ENCODE results near the gene PRELP. TPM values are rescaled to one million over a fixed set of nuclear protein-coding genes. Genes with fewer than 3 reads are reported as not detected.

Gene PRELP
- total and polyA plus RNA-seq, 4 donors, result 0.09 to 5.8 (median 3.6) TPM

DNA sequence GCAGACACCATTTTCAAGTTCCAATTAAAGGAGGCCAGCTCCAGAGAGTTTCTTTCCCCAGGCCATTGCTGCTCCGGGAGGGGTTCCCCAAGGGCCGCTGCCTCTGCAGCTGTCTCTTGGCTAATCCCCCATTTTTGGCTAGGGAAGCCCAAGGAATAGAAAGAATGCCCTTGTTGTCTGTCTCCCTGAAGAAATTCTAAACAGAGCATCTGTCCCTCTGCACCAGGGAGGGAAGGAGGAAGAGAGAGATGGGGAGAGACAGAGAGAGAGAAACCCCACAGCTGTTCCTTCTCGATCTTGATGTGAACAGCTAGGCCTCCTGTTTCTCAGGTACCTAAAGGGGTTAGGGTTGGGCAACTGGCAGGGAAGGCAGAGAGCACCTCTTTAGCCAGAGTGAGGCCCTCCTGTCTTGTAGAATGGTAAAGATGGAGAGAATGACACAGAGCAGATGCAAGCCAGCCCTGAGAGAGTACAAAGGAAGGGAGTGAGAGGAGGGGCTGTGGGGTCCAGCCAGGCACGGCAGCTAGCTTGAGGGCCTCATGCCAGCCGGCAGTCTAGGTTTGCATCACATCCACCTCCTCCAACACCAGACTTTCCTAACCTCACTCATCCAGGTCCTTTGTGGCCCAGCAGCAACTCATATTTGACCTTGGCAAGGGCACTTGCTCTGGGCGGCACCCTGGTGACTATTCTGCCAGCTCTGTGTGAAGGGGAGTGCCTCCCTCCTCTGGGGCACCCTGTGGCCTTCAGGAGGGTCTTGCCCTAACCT lies 31.4 kb downstream of the PRELP start:
- no peak overlapping the region for H3K9ac ChIP-seq (ENCODE audit: low read depth in 1 of 2, low read length in 2 of 2)
- H3K27me3 ChIP-seq (ENCODE audit: control insufficient read depth in 4 of 4, insufficient read depth in 4 of 4, low read length in 3 of 4), result no peaks in the 10 kb centered on the region
- DNase-seq (ENCODE audit: low spot score), result no peak
- WGBS, result 86% methylated on average over 6 of the region's 6 CpGs
- H3K36me3 ChIP-seq (ENCODE audit: control insufficient read depth in 4 of 4, insufficient read depth in 3 of 4, low read depth in 1 of 4, low read length in 3 of 4), result no peaks in the 10 kb centered on the region
- H3K4me3 ChIP-seq (ENCODE audit: low read depth in 1 of 3, low read length in 3 of 3), result no peak overlapping the region
- no peak overlapping the region for H3K27ac ChIP-seq (ENCODE audit: low read depth in 1 of 2, low read length in 2 of 2)
- H3K9me3 ChIP-seq (ENCODE audit: control insufficient read depth in 4 of 4, low read length in 3 of 4), result no peaks in the 10 kb centered on the region
- peaks cover 0 to 3% (median 0%) of the 10 kb centered on the region in 4 donors for H3K4me1 ChIP-seq (ENCODE audit: control insufficient read depth in 4 of 4, insufficient read depth in 4 of 4, low read length in 3 of 4)
- TF ChIP-seq HNF4A (conservative IDR thresholded peaks at IDR 0.05) (no peak), RAD21 (IDR thresholded peaks at IDR 0.05) (no peak), NR2F2 (IDR thresholded peaks at IDR 0.05) (no peak), YY1 (IDR thresholded peaks at IDR 0.05) (no peak), TAF1 (conservative IDR thresholded peaks at IDR 0.05) (no peak), GABPA (IDR thresholded peaks at IDR 0.05 in 1 of 2, conservative IDR thresholded peaks at IDR 0.05 in 1 of 2) (no peak), SP1 (IDR thresholded peaks at IDR 0.05) (no peak), FOXA2 (IDR thresholded peaks at IDR 0.05) (no peak), ATF3 (IDR thresholded peaks at IDR 0.05) (no peak), EGR1 (IDR thresholded peaks at IDR 0.05; ENCODE audit: low read depth in 2 of 2) (no peak), RXRA (IDR thresholded peaks at IDR 0.05) (no peak)
- TF ChIP-seq, protein P1, sequence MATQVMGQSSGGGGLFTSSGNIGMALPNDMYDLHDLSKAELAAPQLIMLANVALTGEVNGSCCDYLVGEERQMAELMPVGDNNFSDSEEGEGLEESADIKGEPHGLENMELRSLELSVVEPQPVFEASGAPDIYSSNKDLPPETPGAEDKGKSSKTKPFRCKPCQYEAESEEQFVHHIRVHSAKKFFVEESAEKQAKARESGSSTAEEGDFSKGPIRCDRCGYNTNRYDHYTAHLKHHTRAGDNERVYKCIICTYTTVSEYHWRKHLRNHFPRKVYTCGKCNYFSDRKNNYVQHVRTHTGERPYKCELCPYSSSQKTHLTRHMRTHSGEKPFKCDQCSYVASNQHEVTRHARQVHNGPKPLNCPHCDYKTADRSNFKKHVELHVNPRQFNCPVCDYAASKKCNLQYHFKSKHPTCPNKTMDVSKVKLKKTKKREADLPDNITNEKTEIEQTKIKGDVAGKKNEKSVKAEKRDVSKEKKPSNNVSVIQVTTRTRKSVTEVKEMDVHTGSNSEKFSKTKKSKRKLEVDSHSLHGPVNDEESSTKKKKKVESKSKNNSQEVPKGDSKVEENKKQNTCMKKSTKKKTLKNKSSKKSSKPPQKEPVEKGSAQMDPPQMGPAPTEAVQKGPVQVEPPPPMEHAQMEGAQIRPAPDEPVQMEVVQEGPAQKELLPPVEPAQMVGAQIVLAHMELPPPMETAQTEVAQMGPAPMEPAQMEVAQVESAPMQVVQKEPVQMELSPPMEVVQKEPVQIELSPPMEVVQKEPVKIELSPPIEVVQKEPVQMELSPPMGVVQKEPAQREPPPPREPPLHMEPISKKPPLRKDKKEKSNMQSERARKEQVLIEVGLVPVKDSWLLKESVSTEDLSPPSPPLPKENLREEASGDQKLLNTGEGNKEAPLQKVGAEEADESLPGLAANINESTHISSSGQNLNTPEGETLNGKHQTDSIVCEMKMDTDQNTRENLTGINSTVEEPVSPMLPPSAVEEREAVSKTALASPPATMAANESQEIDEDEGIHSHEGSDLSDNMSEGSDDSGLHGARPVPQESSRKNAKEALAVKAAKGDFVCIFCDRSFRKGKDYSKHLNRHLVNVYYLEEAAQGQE (IDR thresholded peaks at IDR 0.05), result no peak
- TF ChIP-seq, protein P2, sequence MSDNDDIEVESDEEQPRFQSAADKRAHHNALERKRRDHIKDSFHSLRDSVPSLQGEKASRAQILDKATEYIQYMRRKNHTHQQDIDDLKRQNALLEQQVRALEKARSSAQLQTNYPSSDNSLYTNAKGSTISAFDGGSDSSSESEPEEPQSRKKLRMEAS (IDR thresholded peaks at IDR 0.05), result no peak
- TF ChIP-seq, protein P3, sequence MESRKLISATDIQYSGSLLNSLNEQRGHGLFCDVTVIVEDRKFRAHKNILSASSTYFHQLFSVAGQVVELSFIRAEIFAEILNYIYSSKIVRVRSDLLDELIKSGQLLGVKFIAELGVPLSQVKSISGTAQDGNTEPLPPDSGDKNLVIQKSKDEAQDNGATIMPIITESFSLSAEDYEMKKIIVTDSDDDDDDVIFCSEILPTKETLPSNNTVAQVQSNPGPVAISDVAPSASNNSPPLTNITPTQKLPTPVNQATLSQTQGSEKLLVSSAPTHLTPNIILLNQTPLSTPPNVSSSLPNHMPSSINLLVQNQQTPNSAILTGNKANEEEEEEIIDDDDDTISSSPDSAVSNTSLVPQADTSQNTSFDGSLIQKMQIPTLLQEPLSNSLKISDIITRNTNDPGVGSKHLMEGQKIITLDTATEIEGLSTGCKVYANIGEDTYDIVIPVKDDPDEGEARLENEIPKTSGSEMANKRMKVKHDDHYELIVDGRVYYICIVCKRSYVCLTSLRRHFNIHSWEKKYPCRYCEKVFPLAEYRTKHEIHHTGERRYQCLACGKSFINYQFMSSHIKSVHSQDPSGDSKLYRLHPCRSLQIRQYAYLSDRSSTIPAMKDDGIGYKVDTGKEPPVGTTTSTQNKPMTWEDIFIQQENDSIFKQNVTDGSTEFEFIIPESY (IDR thresholded peaks at IDR 0.05), result no peak

DNA sequence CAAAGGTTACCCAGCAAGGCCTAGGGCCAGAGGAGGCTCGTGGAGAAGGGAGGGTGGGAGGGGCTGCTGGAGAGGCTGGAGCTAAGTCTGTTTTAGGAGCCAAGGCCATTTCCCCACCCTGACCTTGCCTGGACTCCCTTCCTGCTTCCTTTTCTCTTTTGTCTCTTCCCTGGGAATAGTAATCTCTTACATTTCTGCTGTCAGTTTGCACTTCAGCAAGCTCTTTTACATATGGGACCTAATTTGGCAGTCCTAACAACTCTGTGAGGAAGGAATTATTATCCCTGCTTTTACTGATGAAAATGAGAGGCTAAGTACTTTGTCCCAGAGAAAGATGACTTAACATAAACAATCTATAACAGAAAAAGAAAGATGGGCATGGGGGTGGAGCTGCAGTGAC lies 32.2 kb downstream of the PRELP start:
- H3K27me3 ChIP-seq (ENCODE audit: control insufficient read depth in 4 of 4, insufficient read depth in 4 of 4, low read length in 3 of 4), result no peaks in the 10 kb centered on the region
- H3K4me3 ChIP-seq (ENCODE audit: low read depth in 1 of 3, low read length in 3 of 3), result no peak overlapping the region
- no peaks in the 10 kb centered on the region for H3K9me3 ChIP-seq (ENCODE audit: control insufficient read depth in 4 of 4, low read length in 3 of 4)
- no peak overlapping the region for H3K27ac ChIP-seq (ENCODE audit: low read depth in 1 of 2, low read length in 2 of 2)
- no peaks in the 10 kb centered on the region for H3K36me3 ChIP-seq (ENCODE audit: control insufficient read depth in 4 of 4, insufficient read depth in 3 of 4, low read depth in 1 of 4, low read length in 3 of 4)
- no peak overlapping the region for H3K9ac ChIP-seq (ENCODE audit: low read depth in 1 of 2, low read length in 2 of 2)
- 68% methylated on average over 1 of the region's 1 CpG for WGBS
- DNase-seq (ENCODE audit: low spot score), result no peak
- TF ChIP-seq NR2F2 (IDR thresholded peaks at IDR 0.05), result peak; percentile 72
- TF ChIP-seq, protein P4, sequence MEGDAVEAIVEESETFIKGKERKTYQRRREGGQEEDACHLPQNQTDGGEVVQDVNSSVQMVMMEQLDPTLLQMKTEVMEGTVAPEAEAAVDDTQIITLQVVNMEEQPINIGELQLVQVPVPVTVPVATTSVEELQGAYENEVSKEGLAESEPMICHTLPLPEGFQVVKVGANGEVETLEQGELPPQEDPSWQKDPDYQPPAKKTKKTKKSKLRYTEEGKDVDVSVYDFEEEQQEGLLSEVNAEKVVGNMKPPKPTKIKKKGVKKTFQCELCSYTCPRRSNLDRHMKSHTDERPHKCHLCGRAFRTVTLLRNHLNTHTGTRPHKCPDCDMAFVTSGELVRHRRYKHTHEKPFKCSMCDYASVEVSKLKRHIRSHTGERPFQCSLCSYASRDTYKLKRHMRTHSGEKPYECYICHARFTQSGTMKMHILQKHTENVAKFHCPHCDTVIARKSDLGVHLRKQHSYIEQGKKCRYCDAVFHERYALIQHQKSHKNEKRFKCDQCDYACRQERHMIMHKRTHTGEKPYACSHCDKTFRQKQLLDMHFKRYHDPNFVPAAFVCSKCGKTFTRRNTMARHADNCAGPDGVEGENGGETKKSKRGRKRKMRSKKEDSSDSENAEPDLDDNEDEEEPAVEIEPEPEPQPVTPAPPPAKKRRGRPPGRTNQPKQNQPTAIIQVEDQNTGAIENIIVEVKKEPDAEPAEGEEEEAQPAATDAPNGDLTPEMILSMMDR (IDR thresholded peaks at IDR 0.05; ENCODE audit: low read depth, low read length, missing input control), result no peak
- H3K4me1 ChIP-seq (ENCODE audit: control insufficient read depth in 4 of 4, insufficient read depth in 4 of 4, low read length in 3 of 4), result peaks cover 0 to 3% (median 0%) of the 10 kb centered on the region in 4 donors

Measured in liver (tissue), 9 donors.